PC-9 (cell line): ENCODE data around the gene SHROOM2.

Experiments
- CTCF ChIP-seq: fragments of 200-600 bp; sonication (generic); conservative IDR thresholded peaks from 2 replicates; pipeline ENCODE4 v1.6.1; 2017; ENCODE audit warnings: mixed run types, antibody characterized with exemption, mild to moderate bottlenecking, moderate library complexity
- EZH2 ChIP-seq: fragments of 200-600 bp; sonication (generic); IDR thresholded peaks from 2 replicates; pipeline ENCODE4 v1.8.0; 2017; ENCODE audit warnings: antibody characterized with exemption, low read depth

DNA sequence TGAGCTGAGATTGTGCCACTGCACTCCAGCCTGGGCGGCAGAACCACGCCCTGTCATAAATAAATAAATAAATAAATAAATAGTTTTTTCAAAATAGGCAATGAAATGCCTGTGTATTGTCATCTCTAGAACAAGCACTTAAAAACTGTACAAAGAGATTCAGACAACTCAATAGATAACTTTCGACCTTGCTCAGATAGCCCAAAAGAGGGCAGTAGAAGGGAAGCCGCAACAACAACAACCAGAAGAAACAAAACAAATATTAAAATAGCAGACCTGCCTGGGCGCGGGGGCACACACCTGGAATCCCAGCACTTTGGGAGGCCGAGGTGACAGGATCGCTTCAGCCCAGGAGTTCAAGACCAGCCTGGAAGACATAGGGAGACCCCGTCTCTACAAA is 171.5 kb downstream of the SHROOM2 start:
- TF ChIP-seq CTCF = no peak
- no peak for TF ChIP-seq EZH2
